Astrocyte (in vitro differentiated cells and primary cell): Measurements from ENCODE around the gene TMEM184A. TPM values are rescaled to one million over a fixed set of nuclear protein-coding genes. Genes with fewer than 3 reads are reported as not detected.
A peak's percentile ranks its signal among the peaks of the same experiment; 100 is the strongest.

Experiments used
- DNase-seq: peaks from one replicate; pipeline ENCODE4 v3.0.0-alpha.2; 2010; ENCODE audit warnings: low read depth
- FAIRE-seq: peaks from 2 replicates; lab custom pipeline; 2011; peaks lifted over from hg19 to GRCh38; lab: Jason Lieb, UNC
- H2AFZ ChIP-seq: 2 replicates; pipeline ENCODE4 v1.6.0; 2012; ENCODE audit warnings: low read depth, low read length, inconsistent platforms
- H3K27ac ChIP-seq: 2 replicates; pipeline ENCODE4 v1.5.1; 2011; ENCODE audit warnings: low read depth, low read length, inconsistent platforms
- H3K27me3 ChIP-seq: 2 replicates; pipeline ENCODE4 v1.6.0; 2011; ENCODE audit warnings: low read length, inconsistent platforms; ENCODE audit not compliant: insufficient read depth
- H3K36me3 ChIP-seq: 2 replicates; pipeline ENCODE4 v1.5.1; 2011; ENCODE audit warnings: low read length, inconsistent platforms; ENCODE audit not compliant: insufficient read depth
- H3K4me1 ChIP-seq: 2 replicates; pipeline ENCODE4 v1.5.1; 2011; ENCODE audit warnings: low read length, inconsistent platforms; ENCODE audit not compliant: insufficient read depth
- H3K4me2 ChIP-seq: 2 replicates; pipeline ENCODE4 v1.6.0; 2012; ENCODE audit warnings: low read length, inconsistent platforms
- H3K4me3 ChIP-seq: 2 replicates; pipeline ENCODE4 v1.5.1; 2011; ENCODE audit warnings: low read depth, mild to moderate bottlenecking, low read length, inconsistent platforms; ENCODE audit not compliant: insufficient read depth
- H3K79me2 ChIP-seq: 2 replicates; pipeline ENCODE4 v1.6.0; 2012; ENCODE audit warnings: mild to moderate bottlenecking, low read length, inconsistent platforms; ENCODE audit not compliant: insufficient read depth
- H3K9ac ChIP-seq: 2 replicates; pipeline ENCODE4 v1.6.0; 2012; ENCODE audit warnings: mild to moderate bottlenecking, low read length, inconsistent platforms
- H3K9me3 ChIP-seq: 2 replicates; pipeline ENCODE4 v1.5.1; 2012; ENCODE audit warnings: low read depth, mild to moderate bottlenecking, low read length, inconsistent platforms; ENCODE audit not compliant: insufficient read depth
- H4K20me1 ChIP-seq: 2 replicates; pipeline ENCODE4 v1.6.0; 2012; ENCODE audit warnings: low read length, inconsistent platforms; ENCODE audit not compliant: insufficient read depth
- H3K27ac Mint-ChIP-seq: one replicate; pipeline ENCODE4 v1.8.0; 2021; ENCODE audit warnings: mild to moderate bottlenecking, mixed read lengths; ENCODE audit not compliant: unreplicated experiment
- H3K27me3 Mint-ChIP-seq: one replicate; pipeline ENCODE4 v1.8.0; 2021; ENCODE audit warnings: low read depth, mixed read lengths; ENCODE audit not compliant: unreplicated experiment
- H3K36me3 Mint-ChIP-seq: one replicate; pipeline ENCODE4 v1.8.0; 2021; ENCODE audit warnings: low read depth, mixed read lengths; ENCODE audit not compliant: unreplicated experiment
- H3K4me1 Mint-ChIP-seq: one replicate; pipeline ENCODE4 v1.8.0; 2021; ENCODE audit warnings: low read depth, mixed read lengths; ENCODE audit not compliant: unreplicated experiment
- H3K4me3 Mint-ChIP-seq: one replicate; pipeline ENCODE4 v1.8.0; 2021; ENCODE audit warnings: mild to moderate bottlenecking, moderate library complexity, mixed read lengths; ENCODE audit not compliant: unreplicated experiment
- H3K9me3 Mint-ChIP-seq: one replicate; pipeline ENCODE4 v1.8.0; 2021; ENCODE audit warnings: mild to moderate bottlenecking, mixed read lengths; ENCODE audit not compliant: unreplicated experiment
- CTCF ChIP-seq: IDR thresholded peaks from 2 replicates; pipeline ENCODE4 v1.5.1; 2011; ENCODE audit warnings: low read depth, mild to moderate bottlenecking, inconsistent platforms, low read length, moderate library complexity; ENCODE audit not compliant: insufficient read depth
- EZH2 ChIP-seq: IDR thresholded peaks from 2 replicates; pipeline ENCODE4 v1.6.1; 2012; ENCODE audit warnings: mild to moderate bottlenecking, low read length, inconsistent platforms; ENCODE audit not compliant: insufficient read depth
- total RNA-seq: library from RNA; stranded (reverse); gene quantifications from 2 replicates; pipeline ENCODE4 v1.2.1, GENCODE V29; 2021

The TMEM184A gene
- total RNA-seq, 1 donor from 2014 or later = 2.1 TPM

GRCh38 chr7:1566687-1567048 lies 10.7 kb upstream of the TMEM184A start:
- Histone ChIP-seq H3K4me1 (peaks cover 33% of the 10 kb centered on the region), H3K36me3 (no peaks in the 10 kb centered on the region), H3K27me3 (no peaks in the 10 kb centered on the region), H3K27ac (peak overlapping the region; percentile 97), H4K20me1 (peaks cover 8% of the 10 kb centered on the region), H3K4me2 (peak overlapping the region; percentile 88), H3K9me3 (no peaks in the 10 kb centered on the region), H3K4me3 (no peak overlapping the region), H3K79me2 (peaks cover 19% of the 10 kb centered on the region), H2AFZ (no peak overlapping the region), H3K9ac (peak overlapping the region; percentile 96)
- DNase-seq (no peak), FAIRE-seq (no peak)
- Mint-ChIP-seq H3K36me3 (peaks cover 6% of the 10 kb centered on the region), H3K27ac (no peak overlapping the region), H3K4me1 (peaks cover 30% of the 10 kb centered on the region), H3K27me3 (no peaks in the 10 kb centered on the region), H3K4me3 (no peak overlapping the region), H3K9me3 (no peaks in the 10 kb centered on the region)
- TF ChIP-seq EZH2 = no peak
- TF ChIP-seq CTCF = no peak

GRCh38 chr7:1564603-1565022 lies 8.6 kb upstream of the TMEM184A start:
- no peak overlapping the region for H3K27ac Mint-ChIP-seq
- H3K9ac ChIP-seq = no peak overlapping the region
- TF ChIP-seq CTCF (no peak), EZH2 (no peak)
- H3K79me2 ChIP-seq = peaks cover 12% of the 10 kb centered on the region
- no peaks in the 10 kb centered on the region for H3K27me3 ChIP-seq
- H2AFZ ChIP-seq = no peak overlapping the region
- FAIRE-seq (no peak), DNase-seq (no peak)
- H3K36me3 Mint-ChIP-seq = peaks cover 6% of the 10 kb centered on the region
- H3K36me3 ChIP-seq = no peaks in the 10 kb centered on the region
- no peak overlapping the region for H3K4me2 ChIP-seq
- H3K4me3 ChIP-seq = no peak overlapping the region
- H3K27me3 Mint-ChIP-seq = no peaks in the 10 kb centered on the region
- H3K4me1 Mint-ChIP-seq = peaks cover 26% of the 10 kb centered on the region
- H4K20me1 ChIP-seq = peaks cover 8% of the 10 kb centered on the region
- H3K9me3 ChIP-seq = no peaks in the 10 kb centered on the region
- H3K4me1 ChIP-seq = peaks cover 26% of the 10 kb centered on the region
- H3K9me3 Mint-ChIP-seq = no peaks in the 10 kb centered on the region
- no peak overlapping the region for H3K27ac ChIP-seq
- no peak overlapping the region for H3K4me3 Mint-ChIP-seq

- no peak overlapping the region for H3K4me3 ChIP-seq
- peaks cover 6% of the 10 kb centered on the region for H3K36me3 Mint-ChIP-seq
- H4K20me1 ChIP-seq = peaks cover 8% of the 10 kb centered on the region
- H3K9me3 ChIP-seq = no peaks in the 10 kb centered on the region
- no peak overlapping the region for H3K9ac ChIP-seq
- no peaks in the 10 kb centered on the region for H3K9me3 Mint-ChIP-seq
- H3K27me3 Mint-ChIP-seq = no peaks in the 10 kb centered on the region
- no peak for DNase-seq
- peaks cover 7% of the 10 kb centered on the region for H3K79me2 ChIP-seq
- no peak overlapping the region for H3K27ac Mint-ChIP-seq
- H2AFZ ChIP-seq = no peak overlapping the region
- peak; percentile 5 for FAIRE-seq
- H3K27ac ChIP-seq = no peak overlapping the region
- peaks cover 24% of the 10 kb centered on the region for H3K4me1 Mint-ChIP-seq
- peaks cover 25% of the 10 kb centered on the region for H3K4me1 ChIP-seq
- H3K36me3 ChIP-seq = no peaks in the 10 kb centered on the region
- peak overlapping the region; percentile 34 for H3K4me3 Mint-ChIP-seq
- TF ChIP-seq CTCF (no peak), EZH2 (no peak)
- H3K4me2 ChIP-seq = no peak overlapping the region
- H3K27me3 ChIP-seq = no peaks in the 10 kb centered on the region
These were observed 8.1 kb upstream of the TMEM184A start for GRCh38 chr7:1563981-1564602.
